ENCODE measurements around the gene NAALADL2.

- TF ChIP-seq CTCF (IDR thresholded peaks at IDR 0.05) (no peak), ZFX (IDR thresholded peaks at IDR 0.05; ENCODE audit: borderline replicate concordance) (no peak)
Measured at GRCh38 chr3:175378348-175378747, 519.2 kb downstream of the NAALADL2 start.
